Prostate gland (tissue), 2 donors: ENCODE results near the gene RBM8A. TPM values are rescaled to one million over a fixed set of nuclear protein-coding genes. Genes with fewer than 3 reads are reported as not detected.

Experiments
- DNase-seq: peaks from one replicate; pipeline ENCODE4 v3.0.0-alpha.2; 2019; ENCODE audit warnings: low spot score
- H3K27ac ChIP-seq, 2 donors: fragments of 200-600 bp; sonication (generic); 2 replicates each; pipeline ENCODE4 v1.5.1; 2017 to 2019
- H3K27me3 ChIP-seq: fragments of 200-600 bp; sonication (generic); replicated peaks from 2 replicates; pipeline ENCODE4 v1.5.1; 2019; ENCODE audit not compliant: insufficient read depth
- H3K36me3 ChIP-seq, 2 donors: fragments of 200-600 bp; sonication (generic); 1 replicate in 1 of 2; 2 replicates in 1 of 2; pipeline versions ENCODE4 v1.5.1 to v1.8.1; 2017 to 2019
- H3K4me1 ChIP-seq: fragments of 200-600 bp; sonication (generic); replicated peaks from 2 replicates; pipeline ENCODE4 v1.5.1; 2019
- H3K4me3 ChIP-seq, 2 donors: fragments of 200-600 bp; sonication (generic); 2 replicates each; pipeline ENCODE4 v1.5.1; 2017 to 2019
- H3K9me3 ChIP-seq: fragments of 200-600 bp; sonication (generic); 2 replicates; pipeline ENCODE4 v1.5.1; 2017
- CTCF ChIP-seq, 4 experiments: fragments of 200-600 bp in 2 of 4; fragments of 450-650 bp in 2 of 4; sonication (generic) in 2 of 4; IDR thresholded peaks; 1 replicate in 3 of 4; 2 replicates in 1 of 4; pipeline ENCODE4 v1.5.1; 2016 to 2019; ENCODE audit warnings: antibody characterized with exemption in 4 of 4, mild to moderate bottlenecking in 2 of 4, moderate library complexity in 2 of 4
- POLR2A ChIP-seq: fragments of 450-650 bp; IDR thresholded peaks from one replicate; pipeline ENCODE4 v1.6.1; 2016; ENCODE audit warnings: antibody characterized with exemption, mild to moderate bottlenecking
- POLR2AphosphoS5 ChIP-seq: sonication (generic); formaldehyde crosslinking; IDR thresholded peaks from one replicate; pipeline ENCODE4 v1.6.1; 2017; ENCODE audit warnings: antibody characterized with exemption
- WGBS: methylation state at CpG from one replicate; pipeline ENCODE4 v1.1.5; 2018; 5-methylcytosine and 5-hydroxymethylcytosine counted together
- intact Hi-C: fragments of 100-400 bp; cut with DNase I; formaldehyde crosslinking; loops from one replicate; pipeline ENCODE4 v1.14.2; 2022
- total RNA-seq, 2 donors: library from RNA; depleted of rRNA; stranded (reverse); fragments of >200 nt; gene quantifications; one replicate each; pipeline ENCODE4 v1.1.0, GENCODE V29; 2016

The RBM8A gene
- 100 to 1,000 TPM; 127 to 159 TPM for total RNA-seq

GRCh38 chr1:145927063-145927886, at the start of gene RBM8A:
RBM8A (minus strand) TSS chr1:145927484; CDS start chr1:145927426, 58 bp downstream.
- peak within 1 kb of the TSS; percentile 56 to 78 for H3K4me3 ChIP-seq
- H3K9me3 ChIP-seq: no peaks in the 10 kb centered on the region
- DNase-seq: peak; percentile 96
- no peaks in the 10 kb centered on the region for H3K27me3 ChIP-seq
- intact Hi-C loops: no loop called here
- H3K4me1 ChIP-seq: no peaks in the 10 kb centered on the region
- TF ChIP-seq POLR2AphosphoS5 (peak; percentile 100), CTCF (IDR thresholded peaks at IDR 0.05) (peak; percentile 28 to 83 (median 53)), POLR2A (peak; percentile 99)
- H3K27ac ChIP-seq: peak within 1 kb of the TSS; percentile 94 to 95
- H3K36me3 ChIP-seq: no peaks in the 10 kb centered on the region
- WGBS: under 1% methylated on average over 41 of the region's 41 CpGs

- intact Hi-C loops: no loop called here
- 76% methylated on average over 5 of the region's 5 CpGs for WGBS
- no peaks in the 10 kb centered on the region for H3K36me3 ChIP-seq
- peaks cover 17% of the 10 kb centered on the region for H3K4me1 ChIP-seq
- H3K4me3 ChIP-seq: no peak overlapping the region
- H3K27me3 ChIP-seq: no peaks in the 10 kb centered on the region
- no peak for DNase-seq
- no peaks in the 10 kb centered on the region for H3K9me3 ChIP-seq
- peak overlapping the region; percentile 88 to 90 for H3K27ac ChIP-seq
- TF ChIP-seq CTCF (IDR thresholded peaks at IDR 0.05) (no peak), POLR2AphosphoS5 (no peak), POLR2A (no peak)
Measured at GRCh38 chr1:145977016-145977415, 49.7 kb upstream of the RBM8A start.

GRCh38 chr1:145975216-145975615, 47.9 kb upstream of the RBM8A start:
- Histone ChIP-seq H3K27ac (no peak overlapping the region), H3K9me3 (no peaks in the 10 kb centered on the region), H3K27me3 (no peaks in the 10 kb centered on the region), H3K36me3 (no peaks in the 10 kb centered on the region), H3K4me3 (no peak overlapping the region), H3K4me1 (peaks cover 17% of the 10 kb centered on the region)
- no peak for DNase-seq
- WGBS: 84% methylated on average over 4 of the region's 4 CpGs
- TF ChIP-seq POLR2A (no peak), POLR2AphosphoS5 (no peak), CTCF (IDR thresholded peaks at IDR 0.05) (no peak)
- intact Hi-C loops: no loop called here

- H3K27ac ChIP-seq: no peak overlapping the region
- no peaks in the 10 kb centered on the region for H3K9me3 ChIP-seq
- no peaks in the 10 kb centered on the region for H3K27me3 ChIP-seq
- no peaks in the 10 kb centered on the region for H3K36me3 ChIP-seq
- intact Hi-C loops: no loop called here
- peaks cover 15% of the 10 kb centered on the region for H3K4me1 ChIP-seq
- WGBS: 83% methylated on average over 7 of the region's 7 CpGs
- TF ChIP-seq POLR2A (no peak), POLR2AphosphoS5 (no peak), CTCF (IDR thresholded peaks at IDR 0.05) (no peak)
- no peak for DNase-seq
- no peak overlapping the region for H3K4me3 ChIP-seq
Measured at GRCh38 chr1:145974721-145975120, 47.4 kb upstream of the RBM8A start.

- no peak overlapping the region for H3K4me3 ChIP-seq
- intact Hi-C loops: no loop called here
- H3K36me3 ChIP-seq: no peaks in the 10 kb centered on the region
- DNase-seq: no peak
- no peaks in the 10 kb centered on the region for H3K9me3 ChIP-seq
- WGBS: 72% methylated on average over 7 of the region's 7 CpGs
- no peaks in the 10 kb centered on the region for H3K27me3 ChIP-seq
- H3K27ac ChIP-seq: no peak overlapping the region
- no peak for TF ChIP-seq CTCF (IDR thresholded peaks at IDR 0.05)
- TF ChIP-seq POLR2AphosphoS5: no peak
- no peak for TF ChIP-seq POLR2A
- H3K4me1 ChIP-seq: peaks cover 2% of the 10 kb centered on the region
Measured at GRCh38 chr1:145972580-145972979, 45.3 kb upstream of the RBM8A start.
